Left renal cortex interstitium (tissue), 4 donors: ENCODE results near the gene FRMD8. TPM values are rescaled to one million over a fixed set of nuclear protein-coding genes. Genes with fewer than 3 reads are reported as not detected.

Experiments used
- DNase-seq, 4 donors: peaks; one replicate each; pipeline ENCODE4 v3.0.0-alpha.2; 2013; ENCODE audit warnings: low read depth in 4 of 4, low spot score in 2 of 4, missing footprints in 1 of 4
- polyA plus RNA-seq, 4 donors: library from polyadenylated mRNA; unstranded; fragments of 120-200 nt; gene quantifications; one replicate each; pipeline ENCODE4 v1.2.1, GENCODE V29; 2013; ENCODE audit not compliant: insufficient read length in 4 of 4

Gene FRMD8
- polyA plus RNA-seq, 4 donors = 14.5 to 24.4 (median 22.2) TPM

DNA sequence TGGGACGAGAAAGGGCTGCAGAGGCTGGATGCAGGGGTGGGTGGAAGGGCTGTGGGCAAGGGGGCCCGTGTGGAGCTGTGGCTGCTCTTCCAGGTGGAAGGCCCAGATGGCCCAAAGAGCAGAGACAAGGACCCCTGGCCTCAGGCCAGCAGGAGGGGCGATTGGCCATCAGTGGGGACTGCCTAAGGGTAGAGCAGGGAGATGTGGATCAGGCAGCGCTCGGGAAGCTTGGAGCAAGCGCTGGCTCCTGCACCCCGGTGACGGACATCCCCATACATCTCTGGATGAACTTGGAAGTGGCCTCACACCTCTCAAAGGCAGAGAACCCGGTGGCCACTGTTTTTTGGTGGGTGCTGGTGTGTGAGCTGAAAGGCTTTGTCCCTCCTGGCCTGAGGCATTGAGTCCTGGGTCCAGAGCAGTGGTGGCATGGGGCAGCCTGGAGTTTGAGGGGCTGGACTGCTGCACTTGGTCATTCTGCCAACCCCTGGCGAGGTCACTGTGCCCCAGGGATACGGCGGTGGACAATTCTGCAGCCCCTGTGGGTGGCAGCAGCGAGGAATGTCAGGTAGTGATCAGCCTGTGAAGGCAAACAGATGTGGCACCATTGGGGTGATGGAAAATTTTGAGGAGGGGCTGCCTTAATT is 5.9 kb downstream of the FRMD8 start:
- no peak for DNase-seq

DNA sequence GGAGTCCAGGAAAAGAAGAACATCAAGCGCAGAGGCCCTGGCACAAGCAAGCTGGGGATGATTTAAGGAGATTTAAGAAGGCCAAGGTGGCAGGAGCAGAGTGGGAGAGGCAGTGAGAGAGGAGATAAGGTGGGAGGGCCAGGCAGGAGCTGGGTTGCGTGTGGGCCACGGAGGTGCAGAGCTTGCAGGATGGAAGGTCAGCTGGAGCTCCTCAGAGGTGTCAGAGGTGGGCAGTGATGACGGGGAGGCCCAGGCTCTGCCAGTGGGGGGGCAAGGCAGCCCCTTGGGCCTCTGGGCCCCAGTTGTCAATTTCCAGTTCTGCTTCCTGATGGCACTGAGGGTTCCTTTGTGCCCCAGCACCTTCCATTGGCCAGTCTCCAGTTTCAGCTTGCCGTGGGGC is 6.5 kb downstream of the FRMD8 start:
- no peak for DNase-seq

DNA sequence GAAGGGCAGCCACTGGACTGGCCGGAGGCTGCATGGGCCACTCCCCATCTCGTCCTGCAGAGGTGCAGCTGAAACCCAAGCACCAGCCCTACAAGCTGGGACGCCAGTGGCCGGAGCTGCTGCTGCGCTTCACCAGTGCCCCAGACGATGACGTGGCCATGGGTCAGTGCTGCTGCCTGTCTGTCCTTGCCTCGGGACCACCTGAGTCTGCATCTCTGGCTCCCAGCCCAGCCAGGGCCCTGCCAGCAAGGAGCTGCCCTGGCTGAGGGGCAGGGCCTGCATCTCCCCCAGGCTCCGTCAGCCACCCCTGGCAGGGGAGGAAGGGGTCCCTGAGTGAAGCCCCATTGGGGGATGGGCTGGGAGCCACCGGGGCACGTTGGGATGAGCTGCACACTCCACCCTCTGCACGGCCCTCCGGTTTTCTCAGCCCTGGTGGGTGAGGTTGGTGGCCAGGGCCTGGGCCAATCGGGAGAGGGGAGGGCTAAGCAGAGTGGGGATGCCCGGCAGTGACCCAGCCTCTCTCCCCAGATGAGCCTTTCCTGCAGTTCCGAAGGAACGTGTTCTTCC is 7.2 kb downstream of the FRMD8 start:
- DNase-seq = no peak

DNA sequence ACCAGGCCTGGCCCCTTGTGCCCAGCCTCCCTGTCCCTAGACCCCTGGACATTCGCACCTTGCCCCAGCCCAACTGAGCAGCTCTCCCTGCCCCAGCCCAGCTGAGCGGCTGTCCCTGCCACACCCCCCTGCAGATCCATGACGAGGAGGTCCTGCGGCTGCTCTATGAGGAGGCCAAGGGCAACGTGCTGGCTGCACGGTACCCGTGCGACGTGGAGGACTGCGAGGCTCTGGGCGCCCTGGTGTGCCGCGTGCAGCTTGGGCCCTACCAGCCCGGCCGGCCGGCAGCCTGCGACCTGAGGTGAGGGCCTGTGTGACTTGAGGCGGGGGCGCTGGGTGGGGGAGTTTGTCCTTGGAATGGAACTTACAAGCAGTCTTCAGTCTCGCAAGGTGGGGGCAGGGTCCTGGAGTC is 7.7 kb downstream of the FRMD8 start:
- no peak for DNase-seq

DNA sequence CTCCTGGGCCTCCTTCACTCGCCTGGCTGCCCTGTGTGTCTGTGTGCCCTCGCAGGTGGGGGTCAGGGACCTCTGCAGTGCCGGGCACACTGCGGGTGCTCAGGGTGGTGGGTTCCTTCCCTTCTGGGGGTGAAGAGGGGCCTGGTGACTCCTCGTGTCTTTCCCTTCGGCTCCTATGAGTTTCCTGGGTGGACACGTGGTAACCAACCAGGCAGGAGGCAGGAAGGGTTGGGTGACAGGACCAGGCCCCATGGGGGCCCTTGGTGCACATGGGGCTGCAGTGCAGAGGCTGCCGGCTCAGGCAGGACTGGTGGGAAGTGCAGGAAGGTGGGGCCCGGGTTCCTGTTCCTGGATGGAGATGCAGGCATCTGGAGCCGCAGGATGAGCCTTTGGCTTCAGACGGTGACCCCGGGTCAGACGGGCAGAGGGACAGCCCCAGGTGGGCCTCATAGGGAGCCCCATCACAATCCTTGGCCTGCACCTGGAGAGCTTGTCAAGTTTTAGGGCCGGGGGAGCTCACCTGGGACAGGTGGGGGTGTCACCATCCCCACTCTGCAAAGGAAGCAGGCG is 9.6 kb downstream of the FRMD8 start:
- DNase-seq = no peak

DNA sequence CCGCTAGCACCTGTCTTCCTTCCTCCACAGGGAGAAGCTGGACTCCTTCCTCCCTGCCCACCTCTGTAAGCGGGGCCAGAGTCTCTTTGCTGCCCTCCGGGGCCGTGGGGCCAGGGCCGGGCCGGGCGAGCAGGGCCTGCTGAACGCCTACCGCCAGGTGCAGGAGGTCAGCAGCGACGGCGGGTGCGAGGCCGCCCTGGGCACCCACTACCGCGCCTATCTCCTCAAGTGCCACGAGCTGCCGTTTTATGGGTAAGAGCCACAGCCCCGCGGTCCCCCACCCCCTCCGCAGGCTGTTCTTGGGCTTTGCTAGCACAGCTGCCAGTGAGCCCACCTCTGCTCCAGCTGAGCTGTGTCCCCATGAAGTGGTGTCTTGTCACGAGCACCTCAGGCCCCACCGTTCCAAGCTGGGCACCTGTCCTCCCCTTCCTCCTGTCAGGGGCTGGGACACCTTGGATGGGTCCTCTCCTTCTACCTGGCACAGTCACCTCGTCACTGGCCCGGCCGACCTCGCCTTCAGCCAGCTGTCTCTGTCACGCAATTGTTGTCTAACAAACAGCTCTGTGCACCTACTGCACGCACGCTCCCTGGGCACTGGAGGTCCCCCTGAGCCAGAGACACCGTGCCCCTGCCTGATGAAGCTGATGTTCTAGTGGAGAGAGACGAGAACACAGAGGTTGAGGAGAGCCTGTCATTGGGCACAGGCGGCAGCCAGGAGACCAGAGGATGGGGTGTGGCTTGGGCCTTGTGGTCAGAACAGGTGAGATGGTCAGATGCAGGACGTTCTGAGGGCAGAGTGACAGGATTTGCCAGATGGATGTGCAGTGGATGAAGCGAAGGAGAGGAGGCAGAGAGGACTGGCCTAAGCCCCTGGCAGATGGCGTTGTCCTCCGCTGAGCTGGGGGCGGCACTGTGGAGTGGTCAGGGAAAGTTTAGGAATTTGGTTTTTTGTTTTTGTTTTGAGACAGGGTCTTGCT is 10.6 kb downstream of the FRMD8 start:
- no peak for DNase-seq

DNA sequence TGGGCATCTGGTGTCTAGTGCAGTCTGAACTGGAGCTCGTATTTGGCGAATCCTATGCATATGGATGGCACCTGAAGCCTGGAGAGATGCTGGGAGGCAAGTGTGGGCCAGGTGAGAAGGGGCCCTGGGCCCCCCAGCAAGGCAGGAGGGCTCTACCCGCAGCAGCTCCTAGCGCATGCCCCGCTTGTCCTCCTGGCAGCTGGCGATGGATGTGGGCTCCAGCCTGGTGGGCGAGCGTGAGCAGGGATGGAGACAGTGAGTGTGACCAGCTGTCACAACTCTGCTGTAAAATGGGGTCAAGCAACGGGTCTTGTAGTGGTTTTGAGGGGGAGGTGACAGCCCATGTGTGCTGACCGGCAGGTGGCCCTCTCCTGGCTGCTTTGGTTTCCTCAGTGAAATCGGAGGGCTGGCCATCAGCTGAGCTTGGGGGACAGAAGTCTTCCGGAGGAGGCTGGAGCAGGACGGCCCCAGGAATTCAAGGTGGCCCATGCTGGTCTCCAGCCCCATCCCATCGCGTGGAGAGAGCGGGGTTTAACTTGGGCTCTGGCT is 12.0 kb downstream of the FRMD8 start:
- DNase-seq = no peak

DNA sequence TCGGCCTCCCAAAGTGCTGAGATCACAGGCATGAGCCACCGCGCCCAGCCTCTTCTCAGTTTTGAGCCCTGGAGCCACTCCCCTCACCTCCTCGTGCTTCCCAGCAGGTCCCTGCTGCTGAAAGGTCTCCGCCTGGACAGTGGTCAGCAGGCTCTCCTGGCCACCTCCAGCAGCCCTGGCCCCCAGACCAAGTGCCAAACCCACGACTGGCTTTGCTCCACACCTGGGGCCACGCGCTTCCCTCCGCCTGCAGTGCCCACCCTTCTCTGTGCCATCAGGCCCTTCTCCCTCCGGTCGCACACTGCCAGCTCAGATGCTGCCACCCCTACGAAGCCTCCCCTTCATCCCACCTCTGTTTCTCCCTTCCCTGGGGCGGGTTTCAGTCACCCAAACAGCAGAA is 12.8 kb downstream of the FRMD8 start:
- DNase-seq = no peak

DNA sequence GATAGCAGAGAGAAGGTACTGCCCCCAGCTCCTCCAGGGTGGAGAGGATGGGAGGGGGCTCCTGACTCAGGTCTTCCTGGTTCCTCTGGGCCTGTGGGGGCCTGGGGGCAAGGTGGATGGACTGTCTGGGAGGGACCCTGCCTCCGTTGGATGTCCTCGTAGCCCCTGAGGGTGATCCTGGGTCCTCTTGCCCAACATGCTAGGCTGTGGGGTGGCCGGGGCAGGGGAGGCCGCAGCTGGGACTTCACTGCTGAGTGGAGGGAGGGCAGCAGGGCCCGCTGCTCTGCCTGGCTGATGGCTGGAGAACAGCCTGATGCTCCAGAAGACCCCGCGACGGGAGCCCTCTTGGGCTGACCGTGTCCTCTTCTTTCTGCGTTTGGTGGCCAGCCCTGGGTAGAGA is 13.4 kb downstream of the FRMD8 start:
- DNase-seq = no peak

DNA sequence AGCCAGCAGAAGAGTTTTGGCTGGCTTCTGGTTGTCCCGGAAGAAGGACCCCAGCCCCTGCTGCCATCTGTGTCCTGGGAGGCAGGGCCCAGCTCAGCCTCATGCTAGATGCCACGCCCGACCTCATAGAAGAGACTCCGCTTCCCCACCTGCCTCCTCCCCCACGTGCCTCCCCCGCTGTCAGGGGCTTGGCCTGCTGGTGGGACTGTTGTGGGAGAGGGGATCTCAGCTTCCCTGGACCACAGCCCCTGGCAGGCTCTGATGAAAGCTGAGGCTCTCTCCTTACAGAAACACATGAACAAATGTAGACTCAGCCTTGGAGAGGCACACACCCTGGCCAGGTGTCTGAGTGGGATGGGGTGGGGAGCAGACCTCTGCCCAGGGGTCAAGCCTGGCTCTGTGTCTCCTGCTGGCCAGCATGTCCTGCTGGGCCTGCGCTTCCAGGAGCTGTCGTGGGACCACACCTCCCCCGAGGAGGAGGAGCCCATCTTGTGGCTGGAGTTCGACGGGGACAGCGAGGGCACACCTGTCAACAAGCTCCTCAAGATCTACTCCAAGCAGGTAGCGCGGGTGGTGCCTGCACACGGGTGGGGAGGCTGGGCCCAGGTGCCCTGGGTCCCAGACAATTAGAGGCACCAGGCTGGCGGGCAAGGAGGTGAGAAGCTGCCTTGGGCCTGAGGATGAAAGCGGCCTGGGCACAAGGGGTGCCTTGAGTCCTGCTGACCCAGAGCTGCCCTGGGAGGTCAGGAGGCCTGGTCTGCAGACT is 14.1 kb downstream of the FRMD8 start:
- DNase-seq = no peak

DNA sequence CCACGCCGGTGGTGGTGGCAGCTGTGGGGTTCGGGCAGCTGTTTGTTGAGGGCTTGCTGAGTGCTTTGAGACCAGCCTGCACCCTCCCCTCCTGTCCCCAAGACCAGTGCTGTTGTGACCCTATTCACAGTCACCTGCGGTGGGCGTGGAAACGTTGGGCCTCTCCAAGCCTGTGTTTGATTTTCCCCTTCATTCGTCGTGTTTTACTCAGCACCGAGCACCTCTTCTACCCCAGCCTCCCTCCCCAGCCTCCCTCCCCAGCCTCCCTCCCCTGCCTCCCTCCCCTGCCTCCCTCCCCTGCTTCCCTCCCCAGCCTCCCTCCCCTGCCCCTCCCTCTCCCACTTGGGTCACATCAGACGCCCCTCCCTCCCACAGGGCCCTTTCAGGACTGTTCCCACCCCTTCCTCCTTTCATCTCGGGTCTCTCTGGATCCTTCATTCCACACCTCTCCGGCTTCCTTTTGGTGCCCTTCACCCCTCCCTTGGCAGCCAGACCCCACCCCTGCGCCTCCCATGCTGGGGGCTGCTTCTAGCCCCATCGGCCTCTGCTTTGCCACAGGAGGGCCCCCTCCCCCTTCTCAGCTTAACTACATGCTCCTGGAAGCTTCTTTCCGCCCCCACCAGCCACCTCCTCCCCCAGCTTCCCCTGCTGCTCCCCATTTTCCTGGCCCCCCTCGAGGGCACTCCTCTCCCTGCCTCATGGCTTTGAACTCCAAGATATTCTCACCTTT is 14.8 kb downstream of the FRMD8 start:
- no peak for DNase-seq

DNA sequence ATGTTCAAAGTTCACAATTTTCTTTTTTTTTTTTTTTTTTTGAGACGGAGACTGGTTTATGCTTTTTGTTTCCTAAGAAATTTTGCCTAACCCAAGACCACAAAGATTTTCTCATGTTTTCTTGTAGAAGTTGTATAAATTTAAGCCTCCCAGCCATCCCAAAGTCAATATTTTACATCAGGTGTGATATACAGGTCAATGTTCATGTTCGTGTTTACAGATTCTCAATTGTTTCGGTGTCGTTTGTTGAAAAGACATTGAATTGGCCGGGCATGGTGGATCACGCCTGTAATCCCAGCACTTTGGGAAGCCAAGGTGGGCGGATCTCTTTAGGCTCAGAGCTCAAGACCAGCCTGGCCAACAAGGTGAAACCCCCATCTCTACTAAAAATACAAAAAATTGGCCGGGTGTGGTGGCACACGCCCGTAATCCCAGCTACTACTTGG is 15.4 kb downstream of the FRMD8 start:
- DNase-seq = no peak

DNA sequence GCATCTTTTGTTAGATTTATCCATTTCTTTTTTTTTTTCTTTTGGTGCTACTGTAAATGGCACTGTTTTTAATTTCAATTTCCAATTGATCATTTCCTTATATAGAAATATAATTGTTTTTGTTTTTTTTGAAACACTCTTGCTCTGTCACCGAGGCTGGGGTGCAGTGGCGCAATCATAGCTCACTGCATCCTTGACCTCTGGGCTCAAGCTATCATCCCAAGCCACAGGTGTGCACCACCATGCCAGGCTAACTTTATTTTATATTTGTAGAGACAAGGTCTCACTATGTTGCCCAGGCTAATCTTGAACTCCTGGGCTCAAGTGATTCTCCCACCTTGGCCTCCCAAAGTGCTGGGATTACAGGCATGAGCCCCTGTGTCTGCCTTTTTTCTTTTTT is 16.4 kb downstream of the FRMD8 start:
- no peak for DNase-seq

DNA sequence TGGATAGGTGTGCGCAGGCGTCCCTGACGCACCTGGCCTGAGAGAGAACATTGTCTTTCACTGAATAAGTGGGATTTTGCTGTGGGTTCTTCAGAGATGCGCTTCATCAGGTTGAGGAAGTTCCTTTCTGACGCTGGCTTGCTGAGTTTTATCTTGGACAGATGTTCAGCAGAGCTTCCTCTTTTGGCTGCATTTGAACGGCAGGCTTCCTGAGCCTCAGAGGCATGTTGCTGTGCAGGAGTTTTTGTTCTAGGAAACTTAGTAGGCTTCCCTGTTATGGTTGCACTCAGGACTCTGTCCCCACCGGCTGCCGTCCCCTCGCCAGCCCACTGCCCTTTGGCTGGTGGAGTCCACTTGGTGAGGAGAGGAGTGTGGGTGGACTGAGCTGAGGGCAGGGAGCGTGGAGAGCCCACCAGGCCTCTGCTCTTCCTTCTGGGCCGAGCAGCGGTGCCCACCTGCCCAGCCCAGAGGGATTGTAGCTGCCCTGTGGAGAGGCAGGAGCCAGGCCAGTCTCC is 17.2 kb downstream of the FRMD8 start:
- no peak for DNase-seq

DNA sequence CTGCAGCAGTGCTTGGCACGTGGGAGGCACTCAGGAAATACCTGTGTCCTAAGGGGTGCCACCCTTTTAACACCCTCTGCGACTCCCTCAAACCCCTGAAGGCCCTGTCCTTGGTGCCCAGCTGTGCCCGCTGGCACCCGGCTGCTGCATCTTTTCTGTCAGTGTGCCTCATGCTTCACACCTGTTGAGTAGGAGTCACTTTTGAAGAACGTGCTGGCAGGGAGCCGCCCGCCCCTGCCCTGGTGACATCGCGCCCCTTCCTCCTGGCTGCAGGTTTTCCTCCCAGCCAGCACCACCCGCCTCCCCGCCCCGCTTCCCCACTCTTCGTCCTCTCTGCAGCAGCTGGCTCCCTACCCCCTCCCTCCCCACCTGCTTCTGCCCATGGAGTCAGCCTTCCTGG is 17.8 kb downstream of the FRMD8 start:
- no peak for DNase-seq

DNA sequence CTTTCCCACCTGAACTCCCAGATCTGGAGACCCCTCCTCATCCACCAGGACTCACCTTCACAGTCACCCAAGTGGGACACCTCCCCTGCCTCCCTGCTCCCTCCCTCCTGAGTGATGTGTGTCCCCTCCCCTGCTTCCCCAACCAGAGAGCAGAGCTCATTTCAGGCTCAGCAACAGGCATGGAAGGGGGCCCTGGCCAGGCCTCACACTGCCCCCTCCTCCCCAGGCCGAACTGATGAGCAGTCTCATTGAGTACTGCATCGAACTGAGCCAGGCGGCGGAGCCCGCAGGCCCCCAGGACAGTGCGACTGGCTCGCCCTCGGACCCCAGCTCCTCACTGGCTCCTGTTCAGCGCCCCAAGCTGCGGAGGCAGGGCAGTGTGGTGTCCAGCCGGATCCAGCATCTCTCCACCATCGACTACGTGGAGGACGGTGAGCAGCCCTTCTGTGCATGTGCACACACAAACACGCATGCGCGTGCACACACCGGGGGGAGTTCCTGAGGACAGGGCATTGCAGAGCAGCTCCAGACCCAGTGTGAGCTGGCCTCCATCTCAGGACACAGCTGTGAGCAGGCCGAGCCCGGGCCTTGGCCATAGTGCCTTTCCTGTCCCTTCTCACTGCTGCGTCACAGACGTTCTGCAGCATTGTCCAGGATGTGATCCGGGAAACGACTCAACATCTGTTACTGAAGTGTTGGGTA is 18.4 kb downstream of the FRMD8 start:
- DNase-seq = no peak

DNA sequence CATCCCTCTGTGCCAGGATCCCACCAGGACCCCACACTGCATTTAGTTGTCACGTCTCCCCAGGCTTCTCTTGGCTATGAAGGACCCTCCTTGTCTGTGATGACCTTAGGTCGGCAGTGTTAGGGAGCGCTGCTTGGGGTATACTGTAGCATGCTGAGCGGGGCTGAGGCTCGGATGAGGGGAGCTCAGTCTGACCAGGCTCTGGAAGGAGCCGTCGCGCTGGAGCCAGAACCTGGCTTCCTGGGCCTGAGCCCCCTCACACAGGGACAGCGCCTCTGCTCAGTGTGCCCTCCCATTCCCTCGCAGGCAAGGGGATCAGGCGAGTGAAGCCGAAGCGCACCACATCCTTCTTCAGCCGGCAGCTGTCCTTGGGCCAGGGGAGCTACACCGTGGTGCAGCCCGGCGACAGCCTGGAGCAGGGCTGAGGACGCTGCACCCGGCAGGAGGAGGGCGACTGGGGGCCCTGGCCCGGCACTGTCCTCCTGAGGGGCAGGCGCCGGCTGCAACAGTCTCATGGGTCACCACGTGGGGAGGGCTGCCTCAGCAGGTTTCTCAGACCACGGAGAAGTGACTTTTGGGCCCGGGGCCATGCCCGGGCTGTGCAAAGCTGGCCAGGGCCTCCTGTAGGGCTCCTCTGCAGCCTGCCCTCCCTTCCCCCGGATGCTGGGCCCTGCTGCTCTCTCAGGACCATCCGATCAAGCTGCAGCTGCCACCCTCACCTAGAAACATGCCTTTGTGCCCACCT is 24.7 kb downstream of the FRMD8 start:
- DNase-seq = no peak

DNA sequence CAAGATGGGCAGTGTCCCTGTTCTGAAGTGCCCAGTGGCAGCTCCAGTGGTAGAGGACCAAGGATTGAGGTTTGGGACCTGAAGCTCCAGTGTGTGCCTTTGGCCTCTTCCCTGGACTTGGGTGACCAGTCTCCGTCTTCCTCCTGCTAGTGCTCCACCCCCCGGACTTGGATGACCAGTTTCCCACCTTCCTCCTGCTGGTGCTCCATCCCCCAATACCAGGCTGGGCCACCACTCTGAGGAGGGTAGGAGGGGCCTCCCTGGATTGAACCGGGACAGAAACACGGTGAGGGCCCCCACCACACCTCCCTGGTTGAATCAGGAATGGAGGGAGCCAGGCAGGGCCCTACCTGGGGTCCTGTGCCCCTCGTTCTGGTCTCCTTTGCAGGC is 25.2 kb downstream of the FRMD8 start:
- no peak for DNase-seq
